ENCODE measurements around the gene C1QA.

The C1QA gene

GRCh38 chr1:22592051-22592450 is 44.4 kb upstream of the C1QA start:
- Histone ChIP-seq H4K20me1 (ENCODE audit: insufficient read depth, low read length) (no peaks in the 10 kb centered on the region), H3K4me3 (ENCODE audit: low read length) (no peak overlapping the region), H3K27me3 (ENCODE audit: low read depth, low read length) (no peaks in the 10 kb centered on the region), H3K27ac (ENCODE audit: low read length) (no peak overlapping the region), H3K4me1 (ENCODE audit: low read length) (no peaks in the 10 kb centered on the region), H3K4me2 (ENCODE audit: low read length) (no peak overlapping the region), H3K9ac (ENCODE audit: low read length) (no peak overlapping the region), H3K9me3 (ENCODE audit: insufficient read depth, low read length) (no peaks in the 10 kb centered on the region), H3K79me2 (ENCODE audit: low read length) (no peaks in the 10 kb centered on the region), H2AFZ (ENCODE audit: low read depth, low read length) (no peak overlapping the region), H3K36me3 (replicated peaks; ENCODE audit: low read depth, low read length) (no peaks in the 10 kb centered on the region)
- TF ChIP-seq CTCF (IDR thresholded peaks at IDR 0.05; ENCODE audit: low read depth, low read length) (no peak), EZH2phosphoT487 (IDR thresholded peaks at IDR 0.05; ENCODE audit: low read depth) (no peak)

DNA sequence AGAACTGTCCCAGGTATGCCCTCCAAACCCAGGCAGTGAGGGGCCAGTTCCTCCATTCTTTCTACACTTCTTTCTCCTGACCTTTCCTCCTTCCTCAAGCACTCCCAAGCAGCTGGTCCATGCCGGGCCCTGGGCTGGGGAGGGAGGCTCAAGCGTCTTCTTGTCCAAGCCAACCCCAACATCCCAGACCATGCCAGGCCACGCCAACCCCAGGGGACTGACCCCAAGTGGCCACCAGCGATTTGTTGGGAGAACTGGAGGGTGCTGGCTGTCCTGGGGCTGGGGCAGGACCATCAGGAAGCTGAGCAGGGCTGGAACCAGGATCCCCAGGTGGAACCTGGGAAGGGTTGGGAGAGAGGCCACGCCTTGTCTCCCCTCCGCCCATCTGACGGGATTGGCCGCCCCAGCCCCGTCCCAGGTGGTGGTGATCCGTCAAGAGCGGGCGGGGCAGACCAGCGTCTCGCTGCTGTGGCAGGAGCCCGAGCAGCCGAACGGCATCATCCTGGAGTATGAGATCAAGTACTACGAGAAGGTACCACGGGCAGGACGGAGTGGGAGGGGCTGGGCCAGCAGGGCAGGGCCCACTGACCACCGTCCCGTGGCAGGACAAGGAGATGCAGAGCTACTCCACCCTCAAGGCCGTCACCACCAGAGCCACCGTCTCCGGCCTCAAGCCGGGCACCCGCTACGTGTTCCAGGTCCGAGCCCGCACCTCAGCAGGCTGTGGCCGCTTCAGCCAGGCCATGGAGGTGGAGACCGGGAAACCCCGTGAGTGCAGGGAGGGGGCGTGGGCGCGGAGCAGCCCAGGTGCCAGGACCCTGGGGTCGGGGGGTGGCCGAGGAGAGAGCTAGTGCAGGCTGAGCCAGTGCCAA is 43.3 kb upstream of the C1QA start:
- Histone ChIP-seq H3K9me3 (ENCODE audit: insufficient read depth, low read length) (no peaks in the 10 kb centered on the region), H3K79me2 (ENCODE audit: low read length) (no peaks in the 10 kb centered on the region), H3K4me3 (ENCODE audit: low read length) (no peak overlapping the region), H3K27me3 (ENCODE audit: low read depth, low read length) (no peaks in the 10 kb centered on the region), H3K36me3 (replicated peaks; ENCODE audit: low read depth, low read length) (no peaks in the 10 kb centered on the region), H3K4me1 (ENCODE audit: low read length) (no peaks in the 10 kb centered on the region), H3K9ac (ENCODE audit: low read length) (no peak overlapping the region), H4K20me1 (ENCODE audit: insufficient read depth, low read length) (no peaks in the 10 kb centered on the region), H3K4me2 (ENCODE audit: low read length) (no peak overlapping the region), H2AFZ (ENCODE audit: low read depth, low read length) (no peak overlapping the region), H3K27ac (ENCODE audit: low read length) (no peak overlapping the region)
- no peak for TF ChIP-seq EZH2phosphoT487 (IDR thresholded peaks at IDR 0.05; ENCODE audit: low read depth)
- no peak for TF ChIP-seq CTCF (IDR thresholded peaks at IDR 0.05; ENCODE audit: low read depth, low read length)

DNA sequence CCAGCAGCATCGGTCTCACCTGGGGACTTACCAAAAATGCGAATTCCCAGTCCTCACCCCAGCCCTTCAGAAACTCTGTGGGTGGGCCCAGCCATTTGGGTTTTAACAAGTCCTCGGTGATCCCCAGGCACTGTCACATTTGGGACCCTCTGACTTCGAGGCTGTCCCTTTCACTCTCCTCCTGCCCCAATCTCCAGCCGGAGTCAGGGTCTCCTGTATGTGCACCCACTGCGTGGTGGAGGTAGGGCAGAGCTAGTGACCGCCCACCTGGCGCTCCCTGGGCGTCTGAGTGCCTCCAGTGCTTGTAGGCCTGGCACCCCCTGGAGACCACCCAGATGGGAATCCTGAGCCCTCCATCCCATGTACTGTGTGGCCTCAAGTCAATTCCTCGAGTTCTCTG is 42.0 kb upstream of the C1QA start:
- Histone ChIP-seq H3K9ac (ENCODE audit: low read length) (no peak overlapping the region), H3K4me2 (ENCODE audit: low read length) (no peak overlapping the region), H3K27ac (ENCODE audit: low read length) (no peak overlapping the region), H2AFZ (ENCODE audit: low read depth, low read length) (no peak overlapping the region), H3K9me3 (ENCODE audit: insufficient read depth, low read length) (no peaks in the 10 kb centered on the region), H3K4me1 (ENCODE audit: low read length) (no peaks in the 10 kb centered on the region), H3K4me3 (ENCODE audit: low read length) (no peak overlapping the region), H3K27me3 (ENCODE audit: low read depth, low read length) (no peaks in the 10 kb centered on the region), H3K36me3 (replicated peaks; ENCODE audit: low read depth, low read length) (no peaks in the 10 kb centered on the region), H4K20me1 (ENCODE audit: insufficient read depth, low read length) (no peaks in the 10 kb centered on the region), H3K79me2 (ENCODE audit: low read length) (no peaks in the 10 kb centered on the region)
- TF ChIP-seq CTCF (IDR thresholded peaks at IDR 0.05; ENCODE audit: low read depth, low read length) (no peak), EZH2phosphoT487 (IDR thresholded peaks at IDR 0.05; ENCODE audit: low read depth) (no peak)

DNA sequence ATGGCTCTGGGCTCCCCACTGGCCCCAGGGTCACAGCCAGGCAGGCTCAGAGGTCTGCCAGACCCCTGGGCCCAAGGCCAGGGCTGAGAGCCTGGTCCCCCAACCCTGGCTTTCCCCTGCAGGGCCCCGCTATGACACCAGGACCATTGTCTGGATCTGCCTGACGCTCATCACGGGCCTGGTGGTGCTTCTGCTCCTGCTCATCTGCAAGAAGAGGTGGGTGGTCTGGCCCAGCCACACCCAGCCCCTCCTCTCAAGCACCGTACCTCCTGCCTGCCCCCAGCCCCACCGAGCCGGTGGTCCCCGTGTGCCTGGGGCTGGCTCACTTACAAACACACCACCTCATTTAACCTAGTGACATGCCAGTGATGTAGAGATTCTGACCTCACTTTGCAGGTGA is 41.3 kb upstream of the C1QA start:
- no peaks in the 10 kb centered on the region for H3K9me3 ChIP-seq (ENCODE audit: insufficient read depth, low read length)
- no peak overlapping the region for H2AFZ ChIP-seq (ENCODE audit: low read depth, low read length)
- H4K20me1 ChIP-seq (ENCODE audit: insufficient read depth, low read length) = no peaks in the 10 kb centered on the region
- no peak overlapping the region for H3K4me3 ChIP-seq (ENCODE audit: low read length)
- no peak overlapping the region for H3K4me2 ChIP-seq (ENCODE audit: low read length)
- H3K79me2 ChIP-seq (ENCODE audit: low read length) = no peaks in the 10 kb centered on the region
- H3K27ac ChIP-seq (ENCODE audit: low read length) = no peak overlapping the region
- H3K4me1 ChIP-seq (ENCODE audit: low read length) = no peaks in the 10 kb centered on the region
- H3K36me3 ChIP-seq (replicated peaks; ENCODE audit: low read depth, low read length) = no peaks in the 10 kb centered on the region
- TF ChIP-seq CTCF (IDR thresholded peaks at IDR 0.05; ENCODE audit: low read depth, low read length) (no peak), EZH2phosphoT487 (IDR thresholded peaks at IDR 0.05; ENCODE audit: low read depth) (no peak)
- H3K9ac ChIP-seq (ENCODE audit: low read length) = no peak overlapping the region
- no peaks in the 10 kb centered on the region for H3K27me3 ChIP-seq (ENCODE audit: low read depth, low read length)
